Activated CD8-positive, alpha-beta memory T cell treated with anti-CD3 and anti-CD28 coated beads for 1 hour (primary cell): ENCODE data around the gene SPDYE4.

Experiments
- DNase-seq, 2 donors: peaks; one replicate each; pipeline ENCODE4 v3.0.0-alpha.2; 2020; ENCODE audit warnings: low read depth in 1 of 2; ENCODE audit errors: extremely low read depth in 1 of 2

SPDYE4 gene

DNA sequence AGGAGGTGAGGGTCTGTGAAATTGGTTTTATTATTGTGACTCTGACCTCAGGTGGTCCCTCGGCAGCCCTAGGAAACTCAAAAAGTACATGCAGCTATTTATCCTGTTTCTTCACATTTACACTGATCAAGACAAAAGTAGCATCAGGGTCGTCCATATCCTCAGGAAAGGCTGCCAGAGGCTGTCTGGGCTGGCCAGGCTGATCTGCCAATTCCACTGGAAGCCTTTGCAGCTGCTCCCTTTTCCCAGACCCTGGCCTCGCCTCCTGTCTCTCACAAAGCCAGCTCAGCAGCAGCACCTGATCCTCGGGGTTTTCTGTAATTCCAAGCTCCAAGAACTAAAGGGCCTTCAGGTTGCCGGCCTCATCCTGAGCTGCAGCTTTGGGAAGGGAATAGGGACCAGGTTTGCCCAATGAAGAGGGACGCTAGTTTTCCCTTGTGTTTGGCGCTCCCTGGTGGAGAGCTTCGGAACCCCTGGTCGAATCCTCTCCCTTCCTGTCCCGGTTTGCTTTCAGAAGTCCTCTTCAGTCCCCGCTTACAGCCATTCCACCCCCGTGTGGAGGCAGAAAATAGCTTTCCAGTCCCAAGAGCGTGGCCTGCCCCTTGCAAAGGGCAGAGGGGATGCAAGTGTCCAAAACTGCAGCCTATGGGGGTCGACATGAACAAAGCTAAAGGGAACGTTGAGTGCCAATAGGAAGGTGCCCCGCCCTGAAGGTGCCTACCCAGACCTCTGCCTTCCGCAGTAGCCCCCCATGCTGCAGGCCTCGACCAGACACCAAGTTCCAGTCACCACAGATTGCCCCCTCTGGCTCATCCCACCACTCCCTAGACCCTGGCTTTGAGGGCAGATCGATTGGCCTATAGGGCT is 27.4 kb upstream of the SPDYE4 start:
- DNase-seq, result peak; percentile 22 to 48

DNA sequence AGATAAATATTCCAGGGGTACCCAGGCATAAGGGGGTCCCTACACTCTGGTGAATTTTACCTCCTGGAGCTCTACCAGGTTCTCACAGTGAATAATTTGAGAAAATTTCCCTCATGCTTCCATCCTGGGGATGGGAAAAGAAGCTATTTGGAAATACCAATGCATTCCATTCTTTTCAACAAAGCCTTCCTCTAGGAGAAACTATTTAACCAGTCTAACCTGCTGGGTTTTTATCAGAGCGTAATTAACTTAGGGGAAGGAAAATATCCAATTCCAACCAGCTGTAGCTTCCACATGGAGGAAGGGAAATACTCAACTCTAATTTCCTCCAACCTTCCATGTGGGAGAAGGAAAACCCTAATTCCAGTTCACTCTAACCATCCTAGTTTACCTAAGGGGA is 23.8 kb upstream of the SPDYE4 start:
- DNase-seq, result no peak

DNA sequence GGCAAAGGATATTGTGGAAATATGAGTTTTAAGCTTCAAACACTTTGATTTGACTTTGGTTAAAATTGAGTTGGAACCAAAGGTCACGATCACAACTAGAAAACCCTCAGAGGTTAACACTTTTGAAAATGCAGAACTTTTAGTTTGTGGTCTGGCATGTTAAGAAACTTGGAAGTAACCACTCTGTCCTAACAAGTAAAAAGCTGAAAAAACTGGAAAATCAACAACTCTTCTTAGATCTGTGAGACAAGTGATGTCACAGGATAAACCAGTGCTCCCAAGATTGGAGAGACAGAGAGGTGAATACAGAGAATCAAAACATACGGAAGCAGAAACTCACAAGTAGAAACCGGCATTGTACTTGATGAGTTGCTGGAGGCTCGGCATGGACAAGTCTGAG is 23.4 kb upstream of the SPDYE4 start:
- no peak for DNase-seq

DNA sequence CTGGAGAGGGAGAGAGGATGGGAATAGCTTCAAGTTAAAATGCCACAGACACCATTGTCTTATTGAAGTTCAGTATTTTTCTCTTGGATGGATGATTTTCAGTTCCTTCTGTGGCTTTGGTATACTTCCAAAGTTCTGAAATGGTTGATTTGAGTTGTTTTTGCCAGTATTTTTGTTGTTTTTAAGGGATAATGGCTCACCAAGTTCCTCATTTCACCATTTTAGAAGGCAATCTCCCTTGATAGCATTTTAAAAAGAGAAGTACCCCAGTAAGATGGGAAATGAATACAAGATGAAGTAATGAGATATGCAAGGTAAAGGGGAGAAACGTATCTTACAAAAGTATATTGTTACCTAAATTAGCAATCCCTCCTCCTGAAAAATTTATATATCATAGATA is 18.5 kb upstream of the SPDYE4 start:
- no peak for DNase-seq

DNA sequence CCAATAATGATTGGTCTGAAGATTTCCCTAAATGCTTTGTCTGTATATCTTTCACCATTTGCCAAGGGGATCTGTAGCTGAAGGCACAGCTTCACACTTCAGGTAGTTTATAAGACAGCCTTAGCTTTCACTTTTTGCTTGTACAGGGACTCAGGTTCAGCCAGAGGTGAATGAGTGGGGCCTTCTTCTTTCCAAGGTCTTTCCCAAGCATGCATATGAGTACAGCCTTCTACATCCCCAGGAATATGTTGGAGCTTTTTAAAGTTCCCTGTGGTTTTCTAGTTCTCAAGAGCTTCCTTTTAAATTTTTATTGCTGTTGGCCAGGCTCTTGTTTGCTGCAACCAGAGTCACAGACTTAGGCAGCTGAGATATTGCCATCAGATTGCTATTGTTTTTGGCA is 17.9 kb upstream of the SPDYE4 start:
- DNase-seq, result no peak

DNA sequence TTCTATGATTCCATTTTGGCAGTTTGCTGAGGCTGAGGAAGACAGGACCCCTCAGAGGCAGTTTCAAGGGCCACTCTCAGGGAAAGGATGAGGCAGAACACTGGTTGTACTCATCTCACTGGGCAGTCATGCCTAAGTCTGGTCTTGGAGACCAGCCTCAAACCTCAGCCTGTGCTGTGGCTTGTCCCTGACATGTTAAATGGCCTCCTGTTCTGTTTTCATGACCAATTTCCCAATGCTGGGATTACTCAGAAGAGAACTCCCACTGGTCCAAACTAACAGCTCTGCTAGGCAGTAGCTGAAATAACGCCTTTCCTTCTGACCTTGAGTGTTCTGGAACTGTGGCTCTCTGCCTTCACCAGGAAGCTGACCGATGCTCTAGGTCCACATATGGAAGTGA is 8.4 kb upstream of the SPDYE4 start:
- no peak for DNase-seq

DNA sequence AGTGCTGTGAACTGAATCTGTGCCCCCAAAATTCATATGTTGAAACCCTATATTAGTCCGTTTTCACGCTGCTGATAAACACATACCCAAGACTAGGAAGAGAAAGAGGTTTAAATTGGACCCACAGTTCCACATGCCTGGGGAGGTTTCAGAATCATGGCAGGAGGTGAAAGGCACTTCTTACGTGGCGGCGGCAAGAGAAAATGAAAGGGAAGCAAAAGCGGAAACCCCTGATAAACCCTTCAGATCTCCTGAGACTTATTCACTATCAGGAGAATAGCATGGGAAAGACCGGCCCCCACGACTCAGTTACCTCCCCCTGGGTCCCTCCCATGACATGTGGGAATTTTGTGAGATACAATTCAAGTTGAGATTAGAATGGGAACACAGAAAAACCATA is 3.7 kb upstream of the SPDYE4 start:
- no peak for DNase-seq

DNA sequence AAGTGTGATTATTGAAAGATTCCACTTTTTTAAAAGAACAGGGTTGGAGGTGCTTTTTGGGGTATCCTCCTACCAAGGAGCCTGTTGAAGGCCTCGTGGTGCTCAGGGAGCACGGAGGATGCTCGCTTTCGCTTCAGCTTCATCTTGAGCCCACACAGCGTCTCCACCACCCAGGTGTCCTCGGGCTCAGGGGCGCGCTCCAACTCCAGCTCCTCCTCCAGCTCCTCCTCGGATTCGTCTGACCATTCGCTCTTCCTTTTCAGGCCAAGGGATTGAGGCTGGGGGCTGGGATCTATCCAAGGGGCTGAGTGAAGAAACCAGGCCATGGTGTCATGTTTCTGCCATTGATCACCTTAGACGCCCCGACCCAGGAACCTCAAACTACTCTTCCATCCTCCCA is 1.2 kb downstream of the SPDYE4 start:
- no peak for DNase-seq

DNA sequence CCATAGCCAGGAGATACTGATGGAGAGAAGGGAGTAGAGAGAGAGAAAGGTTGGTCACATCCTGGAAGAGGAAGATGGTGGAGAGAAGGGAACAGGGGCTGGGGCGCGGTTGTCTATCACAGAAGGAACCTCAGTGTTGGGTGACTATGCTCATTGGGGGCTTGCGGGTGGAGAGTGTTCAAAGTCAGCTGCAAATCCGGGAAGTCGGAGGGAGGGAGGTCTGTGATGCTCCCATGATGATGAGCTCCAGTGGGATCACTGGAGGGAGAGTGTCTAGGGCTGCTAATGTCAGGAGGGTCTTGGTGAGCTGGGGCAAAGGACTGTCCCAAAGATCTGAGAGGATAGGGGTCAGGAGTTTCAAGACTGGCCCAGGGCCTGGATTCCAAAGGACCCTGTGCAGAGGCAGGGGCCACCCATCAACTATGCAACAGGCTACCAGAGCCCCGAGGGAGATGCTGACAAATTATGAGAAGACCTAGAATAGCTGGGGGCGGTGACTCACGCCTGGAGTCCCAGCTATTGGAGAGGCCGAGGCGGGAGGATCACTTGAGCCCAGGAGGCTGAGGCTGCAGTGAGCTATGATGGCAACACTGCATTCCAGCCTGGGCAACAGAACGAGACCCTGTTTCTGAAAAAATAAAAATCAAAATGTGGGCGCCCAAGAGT is 2.6 kb downstream of the SPDYE4 start:
- no peak for DNase-seq

DNA sequence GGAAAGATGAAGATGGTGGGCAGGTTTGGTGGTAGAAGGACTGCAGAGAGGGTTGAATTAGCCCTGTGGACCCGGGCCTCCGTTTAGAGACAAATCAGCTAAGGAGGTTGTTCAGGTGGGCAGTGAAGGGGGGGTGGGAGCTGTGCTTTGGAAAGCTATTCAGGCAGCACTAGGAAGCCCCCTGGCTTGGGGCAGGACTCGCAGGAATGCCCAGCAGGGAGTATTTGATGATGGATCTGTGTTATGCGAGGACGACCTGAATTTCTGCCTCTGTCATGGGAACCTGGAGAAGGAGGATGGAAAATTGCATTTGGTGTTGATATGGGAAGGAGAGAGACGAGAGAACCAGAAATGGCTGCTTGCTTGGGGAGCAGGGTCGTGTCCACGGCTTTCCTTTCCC is 3.5 kb downstream of the SPDYE4 start:
- no peak for DNase-seq

DNA sequence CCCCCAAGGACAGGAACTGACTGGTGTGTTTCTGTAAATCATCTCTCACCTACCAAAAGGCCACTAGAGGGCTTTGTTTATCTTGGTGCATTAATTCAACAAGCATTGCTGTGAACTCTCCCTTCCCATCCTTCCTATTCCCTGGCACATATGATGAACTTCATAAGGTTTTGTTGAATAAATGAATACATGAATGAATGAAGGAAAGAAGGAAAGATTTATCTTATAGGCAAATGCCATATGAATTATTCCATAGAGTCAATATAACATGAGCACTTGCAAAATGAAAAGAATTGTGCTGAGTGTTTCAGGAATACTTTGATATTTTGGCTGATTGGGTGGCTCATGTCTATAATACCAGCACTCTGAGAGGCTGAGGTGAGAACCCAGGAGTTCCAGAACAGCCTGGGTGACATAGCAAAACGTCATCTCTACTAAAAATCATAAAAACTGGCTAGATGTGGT is 4.3 kb downstream of the SPDYE4 start:
- no peak for DNase-seq

DNA sequence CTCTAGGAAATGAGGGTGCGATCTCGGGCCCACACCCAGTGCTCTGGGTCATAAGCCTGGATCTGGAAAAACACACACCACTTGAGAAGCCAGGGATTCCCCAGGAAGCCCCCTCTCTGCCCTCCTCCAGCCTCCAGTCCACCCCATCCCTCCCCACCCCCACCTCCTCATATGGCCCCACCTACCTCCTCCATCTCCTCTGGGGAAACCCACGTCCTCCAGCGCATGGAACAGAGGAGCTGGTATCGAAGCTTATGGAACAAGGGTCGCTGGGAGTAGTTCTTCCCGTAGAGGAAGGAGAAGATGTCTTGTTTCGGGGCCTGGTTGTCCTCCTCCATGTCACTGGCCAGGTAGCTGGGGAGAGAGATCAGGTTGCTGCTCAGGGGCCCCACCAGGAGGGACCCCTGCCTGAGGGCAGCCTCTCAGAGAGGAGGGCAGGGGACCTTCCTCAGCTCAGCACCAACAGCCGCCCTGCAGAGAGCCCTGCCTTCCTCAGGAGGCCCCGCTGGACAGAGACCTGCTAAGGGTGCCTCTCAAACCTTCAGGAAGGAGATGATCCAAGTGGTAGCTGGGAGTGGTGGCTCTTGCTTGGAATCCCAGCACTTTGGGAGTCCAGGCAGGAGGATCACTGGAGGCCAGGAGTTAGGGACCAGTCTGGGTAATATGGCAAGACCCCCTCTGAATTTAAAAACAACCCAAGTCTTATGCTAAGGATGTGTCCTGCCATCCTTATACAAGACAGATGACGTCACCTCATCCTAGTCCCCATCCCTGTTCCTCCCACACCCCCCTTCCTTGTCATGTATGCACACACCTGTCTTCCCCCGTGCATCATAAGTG is 5.0 kb downstream of the SPDYE4 start:
- DNase-seq, result no peak

DNA sequence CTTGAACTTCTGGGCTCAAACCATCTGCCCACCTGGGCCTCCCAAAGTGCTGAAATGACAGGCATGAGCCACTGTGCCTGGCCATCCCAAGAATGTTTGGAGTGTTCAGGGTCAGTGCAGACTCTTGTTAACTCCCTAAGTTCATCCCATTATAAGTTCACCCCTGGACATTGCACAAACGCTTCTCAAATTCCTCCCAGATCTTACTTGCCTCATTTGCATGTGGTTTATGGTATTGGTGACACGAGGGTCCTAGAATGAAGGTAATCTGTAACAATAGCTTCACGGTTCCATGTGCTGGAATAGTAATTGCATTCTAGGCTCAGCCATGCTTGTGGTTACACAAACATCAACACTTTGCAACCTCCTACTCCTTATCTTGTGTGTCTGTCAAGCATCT is 8.7 kb downstream of the SPDYE4 start:
- no peak for DNase-seq

DNA sequence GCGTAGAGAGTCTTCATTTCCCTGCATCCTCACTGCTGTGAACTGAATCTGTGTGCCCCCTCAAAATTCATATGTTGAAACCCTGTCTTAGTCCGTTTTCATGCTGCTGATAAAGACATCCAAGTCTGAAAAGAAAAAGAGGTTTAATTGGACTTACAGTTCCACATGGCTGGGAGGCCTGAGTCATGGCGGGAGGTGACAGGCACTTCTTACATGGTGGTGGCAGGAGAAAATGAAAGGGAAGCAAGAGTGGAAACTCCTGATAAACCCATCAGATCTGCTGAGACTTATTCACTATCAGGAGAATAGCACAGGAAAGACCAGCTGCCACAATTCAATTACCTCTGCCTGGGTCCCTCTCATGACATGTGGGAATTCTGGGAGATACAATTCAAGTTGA is 10.6 kb downstream of the SPDYE4 start:
- DNase-seq, result no peak

DNA sequence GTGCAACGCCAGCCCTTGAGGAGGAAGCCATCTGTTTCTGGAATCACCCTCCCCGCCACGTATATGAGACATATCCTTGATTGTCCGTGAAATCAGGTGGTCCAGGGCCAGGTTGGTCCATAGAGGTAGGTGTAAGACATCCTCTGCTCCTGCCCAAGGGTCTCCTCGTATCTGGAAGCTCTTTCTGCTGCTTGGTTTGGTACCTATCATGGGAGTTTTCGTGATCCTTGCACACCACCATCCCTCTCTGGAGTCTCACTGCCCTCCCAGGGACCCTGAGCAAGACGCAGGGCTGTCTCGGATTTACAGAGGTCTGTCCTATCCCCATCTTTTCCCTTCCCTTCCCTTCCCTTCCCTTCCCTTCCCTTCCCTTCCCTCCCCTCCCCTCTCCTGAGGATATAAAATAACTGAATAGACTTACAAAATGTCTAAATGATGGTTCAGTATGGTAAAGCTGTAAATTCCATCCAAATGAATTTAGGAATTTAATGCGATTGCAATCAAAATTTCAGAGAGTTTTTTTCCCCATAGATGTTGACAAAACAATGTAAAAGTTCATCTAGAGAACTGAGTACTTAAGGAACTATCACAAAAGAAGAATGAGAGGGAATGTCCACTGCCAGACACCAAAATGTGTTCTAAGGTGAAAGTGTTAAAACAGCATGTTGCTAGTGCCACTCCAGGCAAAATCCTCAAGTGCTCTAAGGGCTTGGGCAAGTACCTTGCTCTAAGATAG is 11.7 kb downstream of the SPDYE4 start:
- DNase-seq, result no peak

DNA sequence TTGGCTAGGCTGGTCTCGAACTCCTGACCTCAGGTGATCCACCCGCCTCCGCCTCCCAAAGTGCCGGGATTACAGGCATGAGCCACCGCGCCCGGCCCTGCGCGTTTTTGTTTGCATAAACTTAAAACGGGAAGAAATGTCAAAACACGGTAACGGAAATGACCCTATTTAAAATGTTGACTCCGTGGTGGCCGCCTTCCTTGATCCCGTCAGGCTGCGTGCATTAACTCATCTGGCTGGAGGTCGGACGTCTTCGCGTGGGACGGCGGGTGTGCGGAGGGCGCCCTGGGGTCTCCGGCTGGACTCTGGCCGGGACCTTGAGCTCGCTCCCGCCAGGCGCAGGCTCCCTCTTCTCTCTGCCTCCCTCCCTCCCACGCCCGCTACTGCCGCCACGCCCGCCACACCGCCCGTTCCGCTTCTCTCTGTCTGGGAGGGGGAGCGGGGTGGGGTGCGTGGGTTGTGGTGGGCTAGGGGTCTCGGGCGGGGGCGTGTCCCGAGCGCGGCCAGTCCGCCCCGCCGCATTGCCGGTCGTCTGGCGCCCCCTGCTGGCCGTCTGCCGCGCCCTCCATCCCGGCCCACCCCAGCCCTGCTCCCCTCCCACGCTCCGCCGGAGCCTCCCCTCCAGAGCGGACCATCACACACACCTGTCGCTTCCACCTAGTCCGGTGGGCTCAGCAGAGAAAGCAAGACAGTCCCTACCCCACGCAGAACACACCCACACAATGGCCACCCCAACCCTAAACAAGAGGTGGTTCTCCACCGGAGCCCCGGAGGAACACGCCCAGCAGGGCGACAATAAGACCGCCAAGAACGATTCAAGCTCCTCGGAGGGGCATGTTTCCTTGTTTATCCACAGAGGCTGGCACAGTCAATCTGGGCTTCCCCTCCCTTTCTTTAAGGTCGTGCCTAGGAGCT is 12.5 kb downstream of the SPDYE4 start:
- DNase-seq, result peak; percentile 47 to 79

DNA sequence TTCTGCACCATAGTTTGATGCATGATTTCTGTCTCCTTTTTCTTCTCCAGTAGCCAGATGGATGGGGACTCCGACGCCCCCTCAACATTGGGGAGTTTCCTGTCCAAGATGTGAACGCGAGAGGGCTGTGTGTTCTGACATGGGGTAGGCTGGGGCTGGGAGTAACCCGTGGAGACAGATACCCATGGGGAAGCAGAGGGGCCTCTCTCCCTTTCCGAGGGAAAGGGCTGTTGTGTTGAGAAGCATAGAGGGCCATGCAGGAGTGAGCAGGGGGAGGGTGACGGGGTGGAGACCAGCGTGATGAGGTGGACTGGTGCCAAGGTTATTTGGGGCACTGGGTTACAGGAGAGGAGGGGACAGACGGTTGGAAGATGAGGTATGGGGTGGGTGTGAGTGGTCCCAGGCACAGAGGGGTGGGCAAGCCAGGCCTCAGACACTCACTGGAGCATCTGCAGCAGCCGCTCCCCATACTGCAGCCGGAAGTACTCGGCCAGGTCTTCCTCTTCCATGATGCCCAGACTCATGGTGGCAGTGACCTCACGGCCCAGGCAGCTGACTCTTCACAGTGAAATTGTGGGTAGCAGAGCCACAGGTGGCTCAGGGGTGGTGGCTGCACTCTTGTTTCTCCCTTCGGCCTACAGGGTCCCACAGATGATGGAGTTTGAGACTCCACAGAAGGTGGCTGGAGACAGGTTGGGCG is 14.1 kb downstream of the SPDYE4 start:
- no peak for DNase-seq

DNA sequence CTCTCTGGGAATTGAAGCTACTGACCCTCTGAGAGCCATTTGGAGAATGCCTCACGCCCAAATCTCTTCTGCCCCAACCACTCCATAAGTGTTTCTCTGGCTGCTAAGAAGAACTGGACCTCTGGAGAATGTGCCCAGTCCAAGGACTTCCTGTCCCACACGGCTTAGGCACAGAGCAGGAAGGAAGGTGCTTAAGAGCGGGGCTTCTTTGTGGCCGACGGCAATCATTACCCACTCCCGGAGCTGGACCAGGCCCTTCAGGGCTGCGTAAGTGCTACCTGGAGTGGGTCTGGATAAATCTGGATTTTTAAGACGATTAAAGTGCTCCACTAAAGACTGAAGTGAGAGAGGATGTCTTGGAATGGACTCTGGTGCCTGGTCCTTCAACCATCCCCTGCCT is 15.5 kb downstream of the SPDYE4 start:
- no peak for DNase-seq

DNA sequence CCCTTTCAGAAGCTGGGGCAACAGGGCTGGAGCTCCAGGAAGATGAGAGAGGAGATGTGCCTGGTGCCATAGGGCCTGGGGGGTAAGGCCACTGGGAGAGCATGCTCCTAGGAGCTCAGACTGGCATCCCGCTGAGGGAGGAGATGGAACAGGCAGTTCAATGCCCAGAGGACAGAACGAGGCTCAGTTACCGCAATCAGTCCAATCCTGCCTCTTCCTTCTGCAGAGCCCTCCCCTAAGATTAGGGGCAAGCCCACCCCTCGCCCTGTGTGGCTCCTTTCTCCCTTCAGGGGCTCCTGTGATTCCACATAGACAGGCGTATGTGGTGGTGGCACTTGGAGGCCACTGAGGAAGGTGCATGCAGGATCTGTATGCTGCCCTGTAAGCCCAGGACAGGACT is 16.1 kb downstream of the SPDYE4 start:
- DNase-seq, result no peak
